A549 (cell line): ENCODE data around the gene PKD1.
"Not testable (repeated sequence)": the region's sequence is repeated elsewhere in the genome, so short reads cannot be mapped to it uniquely, and the experiment has no call there.

Experiments used
- CBX2 ChIP-seq: fragments of 200-600 bp; sonication (generic); IDR thresholded peaks from 2 replicates; pipeline ENCODE4 v1.6.1; 2016; ENCODE audit warnings: low read depth, mild to moderate bottlenecking, borderline replicate concordance
- TF ChIP-seq, protein P1 (sequence below): fragments of >200 bp; sonication (Bioruptor Twin); formaldehyde crosslinking; IDR thresholded peaks from 3 replicates; pipeline ENCODE4 v1.6.1; 2016

DNA sequence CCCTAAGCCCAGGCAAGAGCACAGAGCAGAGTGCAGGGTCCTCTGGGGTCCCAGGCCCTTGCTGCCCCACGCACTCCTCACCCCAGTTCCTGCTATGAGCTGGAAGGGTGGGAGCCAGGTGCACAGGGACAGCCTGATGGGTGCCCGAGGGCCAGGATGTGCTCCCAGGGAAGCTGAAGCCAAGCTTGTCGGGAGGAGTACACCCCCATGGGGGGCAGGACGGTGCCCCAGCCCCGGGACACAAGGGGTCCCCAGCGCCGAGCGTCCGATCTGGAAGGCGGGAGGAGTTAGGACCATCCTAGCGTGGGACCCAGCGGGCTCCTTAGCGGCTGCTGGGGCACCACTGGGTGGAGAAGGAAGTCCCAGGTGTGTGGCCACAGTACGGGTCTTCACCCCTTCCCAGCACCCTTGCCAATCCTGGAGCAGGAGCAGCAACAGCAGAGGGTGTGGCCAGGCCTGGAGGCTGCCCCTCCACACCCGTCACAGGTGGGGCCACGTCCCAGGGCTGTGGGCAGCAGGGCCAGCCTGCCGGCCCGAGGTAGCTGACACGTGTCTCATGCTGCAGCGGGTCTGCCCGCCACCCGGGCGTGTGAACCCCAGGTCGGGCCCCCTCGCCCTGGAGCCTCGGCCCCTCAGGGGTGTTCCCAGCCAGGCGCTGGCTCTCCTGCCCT is 11.9 kb downstream of the PKD1 start:
- not testable (repeated sequence) for TF ChIP-seq CBX2
- TF ChIP-seq, protein P1, sequence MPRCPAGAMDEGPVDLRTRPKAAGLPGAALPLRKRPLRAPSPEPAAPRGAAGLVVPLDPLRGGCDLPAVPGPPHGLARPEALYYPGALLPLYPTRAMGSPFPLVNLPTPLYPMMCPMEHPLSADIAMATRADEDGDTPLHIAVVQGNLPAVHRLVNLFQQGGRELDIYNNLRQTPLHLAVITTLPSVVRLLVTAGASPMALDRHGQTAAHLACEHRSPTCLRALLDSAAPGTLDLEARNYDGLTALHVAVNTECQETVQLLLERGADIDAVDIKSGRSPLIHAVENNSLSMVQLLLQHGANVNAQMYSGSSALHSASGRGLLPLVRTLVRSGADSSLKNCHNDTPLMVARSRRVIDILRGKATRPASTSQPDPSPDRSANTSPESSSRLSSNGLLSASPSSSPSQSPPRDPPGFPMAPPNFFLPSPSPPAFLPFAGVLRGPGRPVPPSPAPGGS = not testable (repeated sequence)
